Ureter (tissue), 1 donor: ENCODE data around the gene NR3C2. TPM values are rescaled to one million over a fixed set of nuclear protein-coding genes. Genes with fewer than 3 reads are reported as not detected.

Experiments
- DNase-seq: peaks from one replicate; pipeline ENCODE4 v3.0.0-alpha.2; 2020; ENCODE audit warnings: low spot score
- total RNA-seq: library from RNA; stranded (reverse); gene quantifications from one replicate; pipeline ENCODE4 v1.2.4, GENCODE V29; 2023
- donor health status: DM: yes; HTN: yes; CAD: no.

NR3C2 gene
- total RNA-seq, 1 donor from 2014 or later = 31.6 TPM

DNA sequence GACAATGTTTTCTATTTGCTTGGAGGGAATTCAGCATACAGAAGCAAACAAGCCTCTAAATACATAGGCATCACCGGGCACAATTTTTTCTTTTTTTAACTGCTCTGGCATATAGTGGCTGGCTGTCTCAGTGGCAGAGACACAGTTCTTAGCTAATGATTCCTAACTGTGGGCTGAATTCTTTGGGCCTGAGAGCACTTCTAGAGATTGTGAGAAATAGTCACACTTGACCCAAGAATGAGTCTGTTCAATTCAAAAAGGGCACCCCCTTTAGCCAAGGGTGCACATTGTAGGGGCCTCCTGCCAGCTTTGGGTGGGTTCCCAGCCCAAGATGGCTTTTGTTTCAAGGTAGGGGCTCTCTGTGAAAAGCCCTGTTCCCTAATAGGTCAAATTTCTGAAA lies 364.6 kb downstream of the NR3C2 start:
- no peak for DNase-seq

DNA sequence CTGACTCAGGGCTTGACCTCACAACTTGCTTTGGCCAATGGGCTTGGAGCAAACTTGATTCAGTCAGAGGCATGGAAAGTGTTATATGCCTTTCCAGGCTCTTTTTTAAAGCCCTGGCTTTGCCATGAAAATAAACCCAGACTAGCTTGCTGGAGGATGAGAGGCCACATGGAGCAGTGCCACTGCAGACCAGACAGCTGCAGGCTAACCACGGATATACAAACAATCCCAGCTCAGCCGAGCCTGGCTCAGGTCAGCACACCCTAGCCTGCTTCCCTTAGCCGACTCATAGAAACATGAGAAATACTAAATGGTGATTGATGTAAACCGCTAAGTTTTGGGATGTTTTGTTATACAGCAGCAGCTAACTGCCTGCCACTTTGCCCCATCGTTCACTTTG lies 365.2 kb downstream of the NR3C2 start:
- no peak for DNase-seq

DNA sequence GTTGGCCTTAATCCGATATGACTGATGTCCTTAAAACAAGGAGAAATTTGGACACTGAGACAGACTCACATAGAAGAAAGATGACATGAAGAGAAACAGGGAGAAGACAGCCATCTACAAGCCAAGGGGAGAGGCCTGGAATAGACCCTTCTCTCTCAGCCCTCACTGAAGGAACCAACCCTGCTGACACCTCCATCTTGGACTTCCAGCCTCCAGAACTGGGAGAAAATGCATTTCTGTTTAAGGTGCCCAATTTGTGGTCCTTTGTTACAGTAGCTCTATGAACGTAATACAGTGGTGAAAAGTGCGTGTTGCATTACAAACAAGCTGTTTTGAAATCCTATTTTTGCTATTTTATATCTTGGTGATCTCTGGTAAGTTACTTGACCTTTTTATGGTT lies 366.8 kb downstream of the NR3C2 start:
- DNase-seq = no peak

DNA sequence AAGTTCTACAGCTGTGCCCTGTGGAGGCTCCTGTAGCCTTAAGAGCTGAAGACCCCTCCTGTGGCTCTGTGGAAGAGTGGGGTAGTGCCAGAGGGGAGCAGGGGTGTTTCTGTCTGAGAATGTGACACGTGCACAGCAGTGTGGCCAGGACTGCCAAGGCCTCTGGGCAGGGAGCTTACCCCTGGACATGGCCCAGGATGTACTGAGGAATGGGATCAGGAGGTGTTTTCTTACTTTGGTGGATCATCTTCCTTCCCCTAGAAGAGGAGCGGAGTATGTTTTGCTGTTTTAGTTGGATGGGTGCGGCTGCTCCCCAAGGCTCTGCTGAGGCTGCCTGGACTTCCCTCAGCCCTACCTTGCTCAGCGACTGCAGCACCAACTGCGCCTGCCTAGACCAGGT lies 367.8 kb downstream of the NR3C2 start:
- DNase-seq = no peak

GRCh38 chr4:148073349-148073748 lies 368.9 kb downstream of the NR3C2 start:
- DNase-seq = no peak

GRCh38 chr4:148072789-148073188 lies 369.4 kb downstream of the NR3C2 start:
- DNase-seq = no peak

DNA sequence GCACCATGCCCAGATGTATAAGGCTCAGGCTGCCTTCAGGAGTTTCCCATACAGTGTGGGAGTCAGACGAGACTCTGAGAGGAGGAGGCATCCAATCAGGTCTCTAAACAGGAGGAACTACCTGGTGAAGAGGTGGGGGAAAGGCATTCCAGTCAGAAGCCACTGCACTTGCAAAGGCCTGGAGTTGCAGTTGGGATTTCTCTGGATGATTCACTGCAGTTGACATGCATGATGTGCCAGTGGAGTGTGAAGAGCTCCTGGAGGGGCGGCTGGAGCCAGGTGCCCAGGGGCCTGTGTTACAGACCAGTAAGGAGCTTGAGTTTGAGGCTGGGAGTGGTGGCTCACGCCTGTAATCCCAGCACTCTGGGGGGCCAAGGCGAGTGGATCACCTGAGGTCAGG lies 371.2 kb downstream of the NR3C2 start:
- peak; percentile 22 for DNase-seq

DNA sequence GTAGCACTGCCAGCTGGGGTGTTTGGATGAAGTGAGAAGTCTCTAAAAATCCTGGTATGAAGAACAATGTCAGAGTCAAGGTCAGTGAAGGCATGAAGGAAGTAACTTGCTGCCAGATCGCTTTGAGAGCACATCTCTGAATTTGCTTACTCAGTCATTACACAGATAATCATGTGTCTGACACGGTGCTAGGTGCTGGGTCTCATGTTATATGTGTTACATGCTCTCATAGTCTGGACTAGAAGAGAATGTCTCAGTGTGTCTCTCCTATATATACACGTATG lies 372.4 kb downstream of the NR3C2 start:
- DNase-seq = no peak

- no peak for DNase-seq
These were observed 372.9 kb downstream of the NR3C2 start for GRCh38 chr4:148069086-148069894.

GRCh38 chr4:148068065-148068911 lies 373.9 kb downstream of the NR3C2 start:
- DNase-seq = no peak

- DNase-seq = no peak
These were observed 374.8 kb downstream of the NR3C2 start for GRCh38 chr4:148067301-148067916.

DNA sequence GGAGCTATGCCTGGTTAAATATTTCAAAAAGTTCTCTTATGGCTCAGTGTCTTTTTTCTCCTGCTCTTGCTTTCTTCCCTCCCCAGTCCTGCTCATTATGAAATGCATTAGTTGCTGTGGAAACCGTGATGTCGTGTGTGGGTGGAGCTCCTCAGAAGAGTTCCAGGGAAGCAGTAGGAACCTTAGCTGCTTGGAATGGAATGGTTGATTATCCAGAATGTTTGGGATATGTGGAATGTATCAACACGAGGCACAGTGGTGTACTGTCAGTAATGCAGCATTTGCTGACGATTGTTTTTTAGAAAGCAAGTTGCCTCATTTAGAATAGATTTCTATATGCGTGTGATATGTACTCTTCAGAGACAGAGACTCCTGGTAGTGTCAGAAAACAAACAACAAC lies 377.1 kb downstream of the NR3C2 start:
- DNase-seq = no peak

DNA sequence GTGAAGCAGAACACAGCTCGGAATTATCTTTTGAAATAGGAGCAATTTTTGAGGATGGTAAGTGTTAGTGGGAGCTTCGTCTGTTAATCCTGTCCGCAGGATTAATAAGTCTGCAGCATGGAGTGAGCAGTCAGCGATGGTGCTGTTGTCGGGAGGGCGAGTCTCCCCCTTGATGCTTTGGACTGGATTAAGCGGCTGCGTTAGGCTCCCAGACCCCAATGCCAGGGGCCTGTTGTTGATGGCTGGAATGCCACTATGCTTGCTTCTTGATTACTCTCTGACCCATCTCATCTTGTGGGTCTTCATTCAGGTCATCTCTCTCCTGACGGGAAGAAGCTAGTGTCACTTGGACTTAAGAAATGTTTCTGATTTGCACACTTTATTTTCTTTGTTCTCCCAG lies 377.8 kb downstream of the NR3C2 start:
- DNase-seq = no peak

DNA sequence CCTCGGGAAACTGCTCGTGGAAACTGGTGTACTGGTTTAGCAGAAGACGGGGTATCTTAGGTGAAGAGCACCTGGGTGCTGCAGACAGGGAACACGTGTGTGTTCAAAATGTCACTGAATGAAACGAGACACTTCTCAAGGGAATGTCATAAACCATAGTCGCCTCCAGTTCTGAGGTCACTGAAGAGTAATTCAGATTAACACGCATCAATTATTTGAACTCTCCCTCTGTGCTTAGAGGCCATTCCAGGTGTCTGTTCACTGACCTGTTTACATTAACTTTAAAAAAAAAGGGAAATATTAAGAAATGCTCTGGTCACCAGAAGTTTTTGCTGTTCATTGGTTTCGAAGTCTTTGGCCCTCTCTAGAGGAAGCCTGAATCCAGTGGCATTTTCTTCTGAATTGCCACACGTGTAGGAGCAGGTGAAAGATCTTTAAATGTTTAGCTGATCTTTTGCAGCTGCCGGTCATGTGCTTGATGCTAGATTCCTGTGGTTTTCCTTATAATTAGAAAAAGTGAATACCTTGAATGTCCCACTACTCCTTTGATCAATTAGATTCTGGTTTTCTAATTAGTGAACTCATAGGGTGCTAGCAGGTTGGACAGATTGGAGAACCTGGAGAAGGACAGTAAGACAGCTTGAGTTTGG lies 379.8 kb downstream of the NR3C2 start:
- no peak for DNase-seq

DNA sequence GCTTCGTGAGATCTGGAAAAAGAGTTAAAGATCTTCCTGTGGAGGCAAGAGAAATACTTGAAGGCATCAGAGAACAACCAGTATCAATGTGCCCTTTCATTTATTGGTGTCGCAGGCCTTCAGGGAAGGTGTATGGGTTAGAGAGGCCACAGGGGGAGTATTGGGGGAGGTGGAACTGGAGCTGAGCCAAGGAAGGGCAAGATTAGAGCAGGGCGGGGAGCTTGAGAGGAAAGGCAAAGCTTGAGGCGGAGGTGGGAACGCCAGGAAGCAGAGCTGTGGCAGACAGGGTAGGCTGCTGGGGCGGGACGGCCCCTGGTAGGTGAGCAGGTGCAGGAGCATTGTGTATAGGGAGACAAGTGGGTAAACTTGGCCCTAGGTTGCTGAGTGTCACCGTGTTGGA lies 380.4 kb downstream of the NR3C2 start:
- no peak for DNase-seq

DNA sequence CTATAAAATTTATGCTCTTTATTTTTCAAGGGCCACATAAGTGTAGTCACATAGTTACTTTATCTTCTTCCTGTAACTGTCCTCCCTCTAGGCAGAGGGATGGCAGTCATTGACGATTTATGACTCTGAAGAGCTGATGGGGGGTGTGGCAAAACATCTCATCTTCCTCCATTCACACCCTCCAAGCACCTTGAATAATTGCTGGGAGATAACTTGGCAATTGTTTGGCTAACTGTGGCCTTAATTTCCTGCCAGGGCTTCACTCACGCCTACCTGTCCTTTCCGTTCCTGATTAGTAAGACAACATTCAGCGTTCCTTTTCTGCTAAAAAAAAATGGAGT lies 381.1 kb downstream of the NR3C2 start:
- no peak for DNase-seq

GRCh38 chr4:148060264-148061140 lies 381.7 kb downstream of the NR3C2 start:
- DNase-seq = no peak

GRCh38 chr4:148059617-148060180 lies 382.5 kb downstream of the NR3C2 start:
- DNase-seq = no peak

DNA sequence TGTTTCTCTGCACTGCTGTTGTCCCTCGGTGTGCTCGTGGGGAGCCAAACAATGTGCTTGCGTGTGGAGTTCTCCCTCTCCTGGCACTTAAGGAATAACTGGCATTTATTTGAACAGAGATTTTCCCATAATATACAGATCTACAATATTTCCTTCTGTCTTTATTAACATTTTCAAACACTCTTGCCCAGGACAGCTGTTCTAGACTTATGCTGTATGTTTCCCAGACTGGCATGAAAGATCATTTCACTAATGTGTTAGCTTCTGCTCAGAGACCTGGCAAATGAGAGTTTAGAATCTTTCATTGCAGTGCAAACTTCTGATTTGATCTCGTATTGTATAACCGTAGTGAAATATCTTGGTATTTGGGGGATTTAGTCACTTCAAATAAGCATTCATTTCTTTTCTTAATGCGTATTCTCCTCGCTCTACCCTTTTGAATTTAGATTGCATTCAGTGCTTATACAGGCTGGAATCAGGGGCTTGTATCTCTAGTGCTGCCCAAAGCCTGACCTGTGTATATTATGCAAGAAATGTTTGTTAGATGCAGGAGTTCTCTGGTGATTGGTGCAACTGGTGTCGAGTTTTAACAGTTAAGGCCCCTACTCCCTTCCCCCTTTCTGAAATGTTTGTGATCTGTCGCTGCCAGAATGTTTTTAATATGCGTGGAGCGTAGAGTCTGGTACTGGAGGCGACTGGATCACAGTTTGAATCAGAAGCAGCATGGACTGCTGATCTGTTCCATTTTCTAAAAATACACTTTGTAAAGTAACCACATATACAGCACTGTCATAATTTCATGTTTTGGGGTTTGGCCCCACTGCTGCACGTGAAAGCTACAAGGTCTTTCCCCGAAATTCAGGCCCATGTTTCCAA lies 384.0 kb downstream of the NR3C2 start:
- DNase-seq = no peak

DNA sequence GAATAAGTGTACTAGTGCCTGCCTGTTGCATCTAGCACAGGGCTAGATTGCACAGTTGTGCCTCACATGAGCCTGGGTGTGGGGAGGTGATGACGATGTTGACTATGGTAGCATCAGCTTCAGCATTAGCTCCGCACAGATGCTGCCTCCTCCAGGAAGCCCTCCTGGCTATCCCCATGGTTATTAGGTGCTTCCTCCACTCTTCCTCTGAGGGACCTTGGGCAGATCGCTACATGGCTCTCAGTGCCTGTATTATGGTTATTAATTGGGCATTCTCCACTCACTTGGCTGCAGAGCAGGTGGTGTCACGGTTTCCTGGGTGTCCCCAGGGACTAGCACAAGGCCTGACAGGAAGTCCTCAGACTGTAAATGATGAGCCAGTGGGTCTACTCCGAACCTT lies 384.7 kb downstream of the NR3C2 start:
- DNase-seq = no peak
